GM23338 (cell line): ENCODE measurements around the gene NDRG3. TPM values are rescaled to one million over a fixed set of nuclear protein-coding genes. Genes with fewer than 3 reads are reported as not detected.

Source experiments
- EZH2phosphoT487 ChIP-seq: fragments of 200-600 bp; sonication (generic); IDR thresholded peaks from one replicate; pipeline ENCODE4 v1.8.1; 2018; ENCODE audit warnings: antibody characterized with exemption; ENCODE audit not compliant: unreplicated experiment
- JUNB ChIP-seq: IDR thresholded peaks from one replicate; pipeline ENCODE4 v1.6.1; 2016; ENCODE audit warnings: antibody characterized with exemption; ENCODE audit not compliant: unreplicated experiment
- NANOG ChIP-seq: IDR thresholded peaks from 2 replicates; pipeline ENCODE4 v1.6.1; 2016; ENCODE audit warnings: antibody characterized with exemption, borderline replicate concordance
- POLR2AphosphoS5 ChIP-seq: IDR thresholded peaks from 2 replicates; pipeline ENCODE4 v1.6.1; 2016; ENCODE audit warnings: antibody characterized with exemption, low read depth
- ZNF114 ChIP-seq: fragments of 250-450 bp; sonication (Bioruptor Pico); IDR thresholded peaks from 2 replicates; pipeline ENCODE4 v1.5.0; 2020; ENCODE audit warnings: mild to moderate bottlenecking, moderate library complexity
- ZNF331 ChIP-seq: fragments of 250-450 bp; sonication (Bioruptor Pico); IDR thresholded peaks from 2 replicates; pipeline ENCODE4 v1.5.0; 2020; ENCODE audit warnings: low read depth, mild to moderate bottlenecking, moderate library complexity
- ZNF462 ChIP-seq: fragments of 250-450 bp; sonication (Bioruptor Pico); IDR thresholded peaks from 2 replicates; pipeline ENCODE4 v1.5.0; 2020; ENCODE audit warnings: mild to moderate bottlenecking, moderate library complexity
- polyA plus RNA-seq: library from polyadenylated mRNA; unstranded; fragments of >200 nt; fragmentation: Nextera tagmentation; extraction: Ambion mirVana; gene quantifications from 2 replicates; pipeline ENCODE4 v1.2.1, GENCODE V29; 2016
- total RNA-seq: library from RNA; depleted of rRNA; stranded (reverse); fragments of >200 nt; shearing (Covaris generic); gene quantifications from 2 replicates; pipeline ENCODE4 v1.2.3, GENCODE V29; 2014
- TF ChIP-seq, protein P1 (sequence below): IDR thresholded peaks from one replicate; pipeline ENCODE4 v1.6.1; 2018; ENCODE audit warnings: antibody characterized with exemption; ENCODE audit not compliant: unreplicated experiment

The NDRG3 gene
- total and polyA plus RNA-seq, 2 experiments from 2014 or later: 18.6 to 24.0 TPM

GRCh38 chr20:36737183-36737499 lies 8.7 kb downstream of the NDRG3 start (continued):
- TF ChIP-seq ZNF462 (no peak), NANOG (no peak), JUNB (no peak), EZH2phosphoT487 (no peak), ZNF331 (CRISPR knock-in tag) (no peak), ZNF114 (CRISPR knock-in tag) (no peak), POLR2AphosphoS5 (no peak)
- TF ChIP-seq, protein P1, sequence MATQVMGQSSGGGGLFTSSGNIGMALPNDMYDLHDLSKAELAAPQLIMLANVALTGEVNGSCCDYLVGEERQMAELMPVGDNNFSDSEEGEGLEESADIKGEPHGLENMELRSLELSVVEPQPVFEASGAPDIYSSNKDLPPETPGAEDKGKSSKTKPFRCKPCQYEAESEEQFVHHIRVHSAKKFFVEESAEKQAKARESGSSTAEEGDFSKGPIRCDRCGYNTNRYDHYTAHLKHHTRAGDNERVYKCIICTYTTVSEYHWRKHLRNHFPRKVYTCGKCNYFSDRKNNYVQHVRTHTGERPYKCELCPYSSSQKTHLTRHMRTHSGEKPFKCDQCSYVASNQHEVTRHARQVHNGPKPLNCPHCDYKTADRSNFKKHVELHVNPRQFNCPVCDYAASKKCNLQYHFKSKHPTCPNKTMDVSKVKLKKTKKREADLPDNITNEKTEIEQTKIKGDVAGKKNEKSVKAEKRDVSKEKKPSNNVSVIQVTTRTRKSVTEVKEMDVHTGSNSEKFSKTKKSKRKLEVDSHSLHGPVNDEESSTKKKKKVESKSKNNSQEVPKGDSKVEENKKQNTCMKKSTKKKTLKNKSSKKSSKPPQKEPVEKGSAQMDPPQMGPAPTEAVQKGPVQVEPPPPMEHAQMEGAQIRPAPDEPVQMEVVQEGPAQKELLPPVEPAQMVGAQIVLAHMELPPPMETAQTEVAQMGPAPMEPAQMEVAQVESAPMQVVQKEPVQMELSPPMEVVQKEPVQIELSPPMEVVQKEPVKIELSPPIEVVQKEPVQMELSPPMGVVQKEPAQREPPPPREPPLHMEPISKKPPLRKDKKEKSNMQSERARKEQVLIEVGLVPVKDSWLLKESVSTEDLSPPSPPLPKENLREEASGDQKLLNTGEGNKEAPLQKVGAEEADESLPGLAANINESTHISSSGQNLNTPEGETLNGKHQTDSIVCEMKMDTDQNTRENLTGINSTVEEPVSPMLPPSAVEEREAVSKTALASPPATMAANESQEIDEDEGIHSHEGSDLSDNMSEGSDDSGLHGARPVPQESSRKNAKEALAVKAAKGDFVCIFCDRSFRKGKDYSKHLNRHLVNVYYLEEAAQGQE: no peak
